GM12878 (cell line): ENCODE measurements around the gene GADD45A. TPM values are rescaled to one million over a fixed set of nuclear protein-coding genes. Genes with fewer than 3 reads are reported as not detected.

Experiments used
- CBX5 ChIP-seq: sonication (generic); IDR thresholded peaks from 2 replicates; pipeline ENCODE4 v1.6.1; 2016; ENCODE audit warnings: low read depth, moderate library complexity, mild to moderate bottlenecking, inconsistent platforms
- CREM ChIP-seq: IDR thresholded peaks from 2 replicates; pipeline ENCODE4 v1.6.1; 2014; ENCODE audit warnings: antibody characterized with exemption, low read depth
- EGR1 ChIP-seq, 2 experiments: IDR thresholded peaks; 1 replicate in 1 of 2; 2 replicates in 1 of 2; pipeline ENCODE4 v1.6.1; 2011 to 2012; ENCODE audit warnings: low read depth in 2 of 2, low read length in 2 of 2, borderline replicate concordance in 1 of 2, mild to moderate bottlenecking in 1 of 2, moderate library complexity in 1 of 2
- EZH2 ChIP-seq: IDR thresholded peaks from 2 replicates; pipeline ENCODE4 v1.6.1; 2012; ENCODE audit warnings: low read depth, mild to moderate bottlenecking, control low read depth, inconsistent platforms, low read length, borderline replicate concordance; ENCODE audit not compliant: control insufficient read depth
- MEF2B ChIP-seq: fragments of 450-650 bp; IDR thresholded peaks from 2 replicates; pipeline ENCODE4 v1.6.1; 2018; ENCODE audit warnings: mild to moderate bottlenecking, moderate library complexity; ENCODE audit not compliant: partially characterized antibody, poor library complexity, severe bottlenecking
- RB1 ChIP-seq: fragments of 450-650 bp; formaldehyde crosslinking; IDR thresholded peaks from 2 replicates; pipeline ENCODE4 v1.6.1; 2017; ENCODE audit warnings: mild to moderate bottlenecking, borderline replicate concordance
- TAF1 ChIP-seq: IDR thresholded peaks from 2 replicates; pipeline ENCODE4 v1.6.1; 2011; ENCODE audit warnings: mild to moderate bottlenecking, low read depth, low read length, borderline replicate concordance
- polyA plus RNA-seq, 11 experiments: library from polyadenylated mRNA; depleted of rRNA in 4 of 11; unstranded in 6 of 11; stranded (reverse) in 5 of 11; fragments of >200 nt; fragmentation: Nextera tagmentation in 4 of 11; fragmentation: Illumina TruSeq in 1 of 11; extraction: Ambion mirVana in 4 of 11; extraction: Trizol in 1 of 11; gene quantifications; 1 replicate in 1 of 11; 2 replicates in 10 of 11; pipeline versions ENCODE4 v1.2.1 to v1.2.3, GENCODE V29; 2011 to 2016; ENCODE audit warnings: inconsistent platforms in 2 of 11, missing spikeins in 2 of 11, low read depth in 1 of 11
- total RNA-seq, 4 experiments: library from RNA; depleted of rRNA in 3 of 4; stranded (reverse); fragments of >200 nt in 3 of 4; fragmentation: Illumina TruSeq in 1 of 4; extraction: Trizol in 1 of 4; gene quantifications; 2 replicates each; pipeline versions ENCODE4 v1.2.1 to v1.2.3, GENCODE V29; 2013 to 2021
- TF ChIP-seq, protein P1 (sequence below): fragments of 450-650 bp; formaldehyde crosslinking; IDR thresholded peaks from 2 replicates; pipeline ENCODE4 v1.4.0; 2020; ENCODE audit warnings: mild to moderate bottlenecking, moderate library complexity
- TF ChIP-seq, protein P2 (sequence below): fragments of 450-650 bp; IDR thresholded peaks from 2 replicates; pipeline ENCODE4 v1.6.1; 2017; ENCODE audit warnings: antibody characterized with exemption, mild to moderate bottlenecking, moderate library complexity
- TF ChIP-seq, protein P3 (sequence below), 3 experiments: IDR thresholded peaks in 2 of 3; conservative IDR thresholded peaks in 1 of 3; 2 replicates each; pipeline ENCODE4 v1.5.1; 2011; ENCODE audit warnings: low read depth in 3 of 3, low read length in 3 of 3, mild to moderate bottlenecking in 3 of 3, control low read depth in 2 of 3, moderate library complexity in 2 of 3, inconsistent platforms in 1 of 3, mixed read lengths in 1 of 3; ENCODE audit not compliant: control insufficient read depth in 2 of 3, insufficient read depth in 1 of 3; ENCODE audit errors: extremely low read depth in 1 of 3

GADD45A gene
- total and polyA plus RNA-seq, 10 of the 15 experiments (the other 5 are each of a cell fraction or from before 2014, with no cell fraction given), result 4.7 to 48.9 (median 18.5) TPM

DNA sequence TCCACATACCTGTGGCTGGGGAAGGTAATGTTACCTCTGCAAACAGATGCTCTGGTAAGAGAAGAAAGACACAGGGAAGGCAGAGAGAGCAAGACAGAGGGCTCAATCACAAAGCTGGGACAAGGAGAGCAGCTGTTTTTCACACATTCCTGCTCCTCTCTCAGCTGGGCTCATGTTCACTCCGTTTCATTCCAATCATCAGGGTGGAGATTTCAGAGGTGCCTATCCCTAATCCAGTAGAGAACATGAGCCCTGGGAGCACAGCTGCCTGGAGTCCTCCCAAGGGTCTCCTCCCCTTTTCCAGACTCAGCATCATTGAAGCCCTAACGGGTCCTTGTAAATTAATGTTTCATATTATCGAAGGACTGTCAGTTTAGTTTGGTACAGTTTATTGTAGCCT lies 19.4 kb downstream of the GADD45A start (continued):
- TF ChIP-seq, protein P1, sequence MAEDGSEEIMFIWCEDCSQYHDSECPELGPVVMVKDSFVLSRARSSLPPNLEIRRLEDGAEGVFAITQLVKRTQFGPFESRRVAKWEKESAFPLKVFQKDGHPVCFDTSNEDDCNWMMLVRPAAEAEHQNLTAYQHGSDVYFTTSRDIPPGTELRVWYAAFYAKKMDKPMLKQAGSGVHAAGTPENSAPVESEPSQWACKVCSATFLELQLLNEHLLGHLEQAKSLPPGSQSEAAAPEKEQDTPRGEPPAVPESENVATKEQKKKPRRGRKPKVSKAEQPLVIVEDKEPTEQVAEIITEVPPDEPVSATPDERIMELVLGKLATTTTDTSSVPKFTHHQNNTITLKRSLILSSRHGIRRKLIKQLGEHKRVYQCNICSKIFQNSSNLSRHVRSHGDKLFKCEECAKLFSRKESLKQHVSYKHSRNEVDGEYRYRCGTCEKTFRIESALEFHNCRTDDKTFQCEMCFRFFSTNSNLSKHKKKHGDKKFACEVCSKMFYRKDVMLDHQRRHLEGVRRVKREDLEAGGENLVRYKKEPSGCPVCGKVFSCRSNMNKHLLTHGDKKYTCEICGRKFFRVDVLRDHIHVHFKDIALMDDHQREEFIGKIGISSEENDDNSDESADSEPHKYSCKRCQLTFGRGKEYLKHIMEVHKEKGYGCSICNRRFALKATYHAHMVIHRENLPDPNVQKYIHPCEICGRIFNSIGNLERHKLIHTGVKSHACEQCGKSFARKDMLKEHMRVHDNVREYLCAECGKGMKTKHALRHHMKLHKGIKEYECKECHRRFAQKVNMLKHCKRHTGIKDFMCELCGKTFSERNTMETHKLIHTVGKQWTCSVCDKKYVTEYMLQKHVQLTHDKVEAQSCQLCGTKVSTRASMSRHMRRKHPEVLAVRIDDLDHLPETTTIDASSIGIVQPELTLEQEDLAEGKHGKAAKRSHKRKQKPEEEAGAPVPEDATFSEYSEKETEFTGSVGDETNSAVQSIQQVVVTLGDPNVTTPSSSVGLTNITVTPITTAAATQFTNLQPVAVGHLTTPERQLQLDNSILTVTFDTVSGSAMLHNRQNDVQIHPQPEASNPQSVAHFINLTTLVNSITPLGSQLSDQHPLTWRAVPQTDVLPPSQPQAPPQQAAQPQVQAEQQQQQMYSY (CRISPR knock-in tag), result no peak
- TF ChIP-seq RB1, result no peak
- TF ChIP-seq, protein P2, sequence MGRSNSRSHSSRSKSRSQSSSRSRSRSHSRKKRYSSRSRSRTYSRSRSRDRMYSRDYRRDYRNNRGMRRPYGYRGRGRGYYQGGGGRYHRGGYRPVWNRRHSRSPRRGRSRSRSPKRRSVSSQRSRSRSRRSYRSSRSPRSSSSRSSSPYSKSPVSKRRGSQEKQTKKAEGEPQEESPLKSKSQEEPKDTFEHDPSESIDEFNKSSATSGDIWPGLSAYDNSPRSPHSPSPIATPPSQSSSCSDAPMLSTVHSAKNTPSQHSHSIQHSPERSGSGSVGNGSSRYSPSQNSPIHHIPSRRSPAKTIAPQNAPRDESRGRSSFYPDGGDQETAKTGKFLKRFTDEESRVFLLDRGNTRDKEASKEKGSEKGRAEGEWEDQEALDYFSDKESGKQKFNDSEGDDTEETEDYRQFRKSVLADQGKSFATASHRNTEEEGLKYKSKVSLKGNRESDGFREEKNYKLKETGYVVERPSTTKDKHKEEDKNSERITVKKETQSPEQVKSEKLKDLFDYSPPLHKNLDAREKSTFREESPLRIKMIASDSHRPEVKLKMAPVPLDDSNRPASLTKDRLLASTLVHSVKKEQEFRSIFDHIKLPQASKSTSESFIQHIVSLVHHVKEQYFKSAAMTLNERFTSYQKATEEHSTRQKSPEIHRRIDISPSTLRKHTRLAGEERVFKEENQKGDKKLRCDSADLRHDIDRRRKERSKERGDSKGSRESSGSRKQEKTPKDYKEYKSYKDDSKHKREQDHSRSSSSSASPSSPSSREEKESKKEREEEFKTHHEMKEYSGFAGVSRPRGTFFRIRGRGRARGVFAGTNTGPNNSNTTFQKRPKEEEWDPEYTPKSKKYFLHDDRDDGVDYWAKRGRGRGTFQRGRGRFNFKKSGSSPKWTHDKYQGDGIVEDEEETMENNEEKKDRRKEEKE, result no peak
- TF ChIP-seq, protein P3, sequence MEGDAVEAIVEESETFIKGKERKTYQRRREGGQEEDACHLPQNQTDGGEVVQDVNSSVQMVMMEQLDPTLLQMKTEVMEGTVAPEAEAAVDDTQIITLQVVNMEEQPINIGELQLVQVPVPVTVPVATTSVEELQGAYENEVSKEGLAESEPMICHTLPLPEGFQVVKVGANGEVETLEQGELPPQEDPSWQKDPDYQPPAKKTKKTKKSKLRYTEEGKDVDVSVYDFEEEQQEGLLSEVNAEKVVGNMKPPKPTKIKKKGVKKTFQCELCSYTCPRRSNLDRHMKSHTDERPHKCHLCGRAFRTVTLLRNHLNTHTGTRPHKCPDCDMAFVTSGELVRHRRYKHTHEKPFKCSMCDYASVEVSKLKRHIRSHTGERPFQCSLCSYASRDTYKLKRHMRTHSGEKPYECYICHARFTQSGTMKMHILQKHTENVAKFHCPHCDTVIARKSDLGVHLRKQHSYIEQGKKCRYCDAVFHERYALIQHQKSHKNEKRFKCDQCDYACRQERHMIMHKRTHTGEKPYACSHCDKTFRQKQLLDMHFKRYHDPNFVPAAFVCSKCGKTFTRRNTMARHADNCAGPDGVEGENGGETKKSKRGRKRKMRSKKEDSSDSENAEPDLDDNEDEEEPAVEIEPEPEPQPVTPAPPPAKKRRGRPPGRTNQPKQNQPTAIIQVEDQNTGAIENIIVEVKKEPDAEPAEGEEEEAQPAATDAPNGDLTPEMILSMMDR (IDR thresholded peaks at IDR 0.05 in 2 of 3, conservative IDR thresholded peaks at IDR 0.05 in 1 of 3; ENCODE audit: control insufficient read depth in 2 of 3, extremely low read depth in 1 of 3, insufficient read depth in 1 of 3, low read depth in 3 of 3, low read length in 3 of 3), result no peak
- TF ChIP-seq EGR1 (IDR thresholded peaks at IDR 0.05; ENCODE audit: borderline replicate concordance in 1 of 2, low read depth in 2 of 2, low read length in 2 of 2), result no peak
- no peak for TF ChIP-seq CBX5
- TF ChIP-seq TAF1, result no peak
- no peak for TF ChIP-seq CREM
- no peak for TF ChIP-seq EZH2
- TF ChIP-seq MEF2B, result no peak
